ENCODE data around the gene CYP4B1.

Gene CYP4B1

DNA sequence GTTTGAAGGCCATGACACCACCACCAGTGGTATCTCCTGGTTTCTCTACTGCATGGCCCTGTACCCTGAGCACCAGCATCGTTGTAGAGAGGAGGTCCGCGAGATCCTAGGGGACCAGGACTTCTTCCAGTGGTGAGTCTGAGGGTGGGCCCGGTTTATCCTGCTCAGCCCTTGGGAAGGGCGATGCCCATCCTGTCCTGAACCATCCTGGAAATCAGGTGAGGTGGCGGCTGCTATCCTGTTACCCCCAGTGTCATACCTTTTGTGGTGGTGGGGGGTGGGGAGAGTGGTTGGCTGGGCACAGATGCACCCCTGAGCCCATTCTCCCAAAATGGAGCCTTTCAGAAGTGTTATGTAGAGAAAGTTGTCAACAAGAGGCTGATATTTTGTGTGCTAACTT, 16.3 kb downstream of the CYP4B1 start:
- no peak overlapping the region for H3K4me3 ChIP-seq
- H3K27ac ChIP-seq: no peak overlapping the region
- DNase-seq (ENCODE audit: low spot score): no peak
- TF ChIP-seq, protein P1, sequence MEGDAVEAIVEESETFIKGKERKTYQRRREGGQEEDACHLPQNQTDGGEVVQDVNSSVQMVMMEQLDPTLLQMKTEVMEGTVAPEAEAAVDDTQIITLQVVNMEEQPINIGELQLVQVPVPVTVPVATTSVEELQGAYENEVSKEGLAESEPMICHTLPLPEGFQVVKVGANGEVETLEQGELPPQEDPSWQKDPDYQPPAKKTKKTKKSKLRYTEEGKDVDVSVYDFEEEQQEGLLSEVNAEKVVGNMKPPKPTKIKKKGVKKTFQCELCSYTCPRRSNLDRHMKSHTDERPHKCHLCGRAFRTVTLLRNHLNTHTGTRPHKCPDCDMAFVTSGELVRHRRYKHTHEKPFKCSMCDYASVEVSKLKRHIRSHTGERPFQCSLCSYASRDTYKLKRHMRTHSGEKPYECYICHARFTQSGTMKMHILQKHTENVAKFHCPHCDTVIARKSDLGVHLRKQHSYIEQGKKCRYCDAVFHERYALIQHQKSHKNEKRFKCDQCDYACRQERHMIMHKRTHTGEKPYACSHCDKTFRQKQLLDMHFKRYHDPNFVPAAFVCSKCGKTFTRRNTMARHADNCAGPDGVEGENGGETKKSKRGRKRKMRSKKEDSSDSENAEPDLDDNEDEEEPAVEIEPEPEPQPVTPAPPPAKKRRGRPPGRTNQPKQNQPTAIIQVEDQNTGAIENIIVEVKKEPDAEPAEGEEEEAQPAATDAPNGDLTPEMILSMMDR (IDR thresholded peaks at IDR 0.05): no peak

DNA sequence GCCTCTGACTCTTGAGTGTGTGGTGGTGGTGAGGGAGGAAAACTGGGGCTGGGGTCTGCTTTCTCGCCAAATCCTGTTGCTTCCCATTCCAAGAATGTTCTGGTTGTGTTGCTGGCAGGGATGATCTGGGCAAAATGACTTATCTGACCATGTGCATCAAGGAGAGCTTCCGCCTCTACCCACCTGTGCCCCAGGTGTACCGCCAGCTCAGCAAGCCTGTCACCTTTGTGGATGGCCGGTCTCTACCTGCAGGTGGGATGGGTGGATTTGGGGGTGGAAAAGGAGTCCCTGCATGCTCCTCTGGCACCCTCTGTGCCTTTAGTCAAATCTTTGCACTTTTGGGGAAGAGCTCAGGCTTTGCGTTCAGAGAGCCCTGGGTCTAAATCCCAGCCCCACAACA, 18.1 kb downstream of the CYP4B1 start:
- TF ChIP-seq, protein P1 (IDR thresholded peaks at IDR 0.05): no peak
- no peak overlapping the region for H3K27ac ChIP-seq
- H3K4me3 ChIP-seq: no peak overlapping the region
- no peak for DNase-seq (ENCODE audit: low spot score)

DNA sequence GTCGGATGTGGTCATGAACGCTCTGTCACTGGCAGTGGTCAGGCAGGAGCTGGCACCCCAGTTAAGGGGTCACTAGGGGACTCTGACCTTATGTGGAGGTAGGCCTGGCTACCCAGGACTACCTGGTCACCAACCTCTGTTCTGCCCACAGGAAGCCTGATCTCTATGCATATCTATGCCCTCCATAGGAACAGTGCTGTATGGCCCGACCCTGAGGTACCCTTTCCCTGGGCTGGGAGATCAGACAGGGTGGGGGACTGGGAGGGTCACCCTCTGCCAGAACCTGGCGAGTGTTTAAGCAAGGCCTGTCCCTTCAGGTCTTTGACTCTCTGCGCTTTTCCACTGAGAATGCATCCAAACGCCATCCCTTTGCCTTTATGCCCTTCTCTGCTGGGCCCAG, 19.0 kb downstream of the CYP4B1 start:
- DNase-seq (ENCODE audit: low spot score): no peak
- Histone ChIP-seq H3K4me3 (no peak overlapping the region), H3K27ac (no peak overlapping the region)
- TF ChIP-seq, protein P1 (IDR thresholded peaks at IDR 0.05): no peak

DNA sequence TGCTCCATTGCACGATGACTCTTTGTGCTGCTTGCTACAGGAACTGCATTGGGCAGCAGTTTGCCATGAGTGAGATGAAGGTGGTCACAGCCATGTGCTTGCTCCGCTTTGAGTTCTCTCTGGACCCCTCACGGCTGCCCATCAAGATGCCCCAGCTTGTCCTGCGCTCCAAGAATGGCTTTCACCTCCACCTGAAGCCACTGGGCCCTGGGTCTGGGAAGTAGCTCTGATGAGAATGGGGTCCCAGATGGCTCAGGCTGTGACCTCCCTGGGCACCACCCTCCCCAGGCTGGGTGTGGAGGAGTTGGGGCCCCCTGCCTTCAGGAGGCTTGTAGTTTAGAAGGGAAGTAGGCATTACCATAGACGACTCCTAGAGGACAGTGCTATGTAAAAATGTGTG, 19.7 kb downstream of the CYP4B1 start:
- no peak for DNase-seq (ENCODE audit: low spot score)
- H3K27ac ChIP-seq: no peak overlapping the region
- TF ChIP-seq, protein P1 (IDR thresholded peaks at IDR 0.05): no peak
- no peak overlapping the region for H3K4me3 ChIP-seq

DNA sequence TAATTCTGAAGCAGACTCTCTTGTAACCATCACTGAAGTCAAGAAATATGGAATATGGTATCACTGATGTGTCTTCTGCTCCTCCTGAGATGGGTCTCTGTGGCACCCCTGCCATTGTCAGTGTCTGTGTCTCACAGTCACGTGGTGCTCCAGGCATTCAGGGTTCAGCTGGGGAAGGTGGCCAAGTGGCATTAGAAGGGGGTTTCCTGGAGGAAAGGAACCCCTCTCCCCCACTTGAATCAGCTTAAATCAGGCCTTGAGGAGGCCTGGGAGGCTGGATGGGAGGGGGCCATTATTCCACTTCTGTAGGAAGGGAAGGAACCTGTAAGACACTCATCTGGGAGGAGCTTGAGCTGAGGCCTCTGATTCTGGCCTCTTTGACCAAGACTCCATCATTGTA, 20.5 kb downstream of the CYP4B1 start:
- no peak overlapping the region for H3K27ac ChIP-seq
- H3K4me3 ChIP-seq: no peak overlapping the region
- TF ChIP-seq, protein P1 (IDR thresholded peaks at IDR 0.05): no peak
- DNase-seq (ENCODE audit: low spot score): no peak

DNA sequence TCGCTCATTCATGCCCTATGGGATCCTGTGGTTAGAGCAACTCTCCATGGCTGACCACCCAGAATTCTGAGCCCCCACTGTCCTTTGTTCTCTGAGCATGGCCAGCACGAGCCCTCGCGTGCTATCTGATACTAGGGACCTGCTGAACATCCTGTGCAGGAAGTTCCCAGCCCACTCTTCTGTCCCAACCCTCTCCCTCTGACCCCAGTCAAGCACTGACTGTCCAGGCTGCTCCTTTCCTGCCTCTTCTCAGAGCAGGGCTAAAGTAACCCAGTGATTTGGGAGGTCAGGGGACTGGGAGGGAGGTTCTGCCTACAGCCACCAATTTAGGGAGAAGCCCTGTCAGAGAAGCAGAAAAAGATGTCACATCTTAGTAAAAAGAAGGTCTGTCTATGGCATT, 21.2 kb downstream of the CYP4B1 start:
- H3K4me3 ChIP-seq: no peak overlapping the region

DNA sequence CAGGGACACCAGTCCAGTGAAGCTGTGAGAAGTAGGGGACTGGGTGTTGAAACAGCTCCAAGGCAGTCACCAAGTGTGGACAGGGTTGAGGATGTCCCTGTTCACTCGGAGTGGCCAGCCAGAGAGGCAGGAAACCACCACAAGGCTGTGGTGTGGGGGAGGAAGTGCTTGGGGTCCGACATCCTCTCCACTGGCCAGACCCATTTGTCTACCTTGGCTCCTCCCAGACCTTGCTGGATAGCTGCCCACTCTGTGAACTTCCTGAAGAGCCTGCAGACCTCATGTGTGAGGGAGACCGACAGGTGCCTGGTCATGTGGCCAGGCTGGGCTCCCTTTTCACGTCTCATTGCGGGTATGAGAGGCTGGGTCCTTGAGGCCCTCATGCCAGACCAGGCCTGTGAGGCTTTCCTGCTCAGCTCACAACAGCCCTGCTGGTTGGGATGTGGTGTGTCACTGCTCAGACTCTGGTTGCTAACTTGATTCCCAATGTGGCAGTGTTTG, 21.8 kb downstream of the CYP4B1 start:
- no peak for DNase-seq (ENCODE audit: low spot score)
- Histone ChIP-seq H3K4me3 (no peak overlapping the region), H3K27ac (peak overlapping the region in 1 of 2 donors; percentile 1)
- TF ChIP-seq, protein P1 (IDR thresholded peaks at IDR 0.05): no peak

More for the DNA sequence above, 21.2 kb downstream of the CYP4B1 start:
- TF ChIP-seq, protein P1 (IDR thresholded peaks at IDR 0.05): no peak
- DNase-seq (ENCODE audit: low spot score): no peak
- peak overlapping the region in 1 of 2 donors; percentile 1 for H3K27ac ChIP-seq

Data from coronary artery (tissue), 2 donors.